A549 (cell line): ENCODE data around the gene EHBP1. TPM values are rescaled to one million over a fixed set of nuclear protein-coding genes. Genes with fewer than 3 reads are reported as not detected.

Experiments
- ATOH8 ChIP-seq: fragments of 250-450 bp; sonication (Bioruptor Pico); IDR thresholded peaks from 2 replicates; pipeline ENCODE4 v1.5.0; 2020; ENCODE audit warnings: low read depth, mild to moderate bottlenecking, moderate library complexity
- BCL3 ChIP-seq: fragments of >200 bp; sonication (Bioruptor Twin); formaldehyde crosslinking; IDR thresholded peaks from 3 replicates; pipeline ENCODE4 v1.6.1; 2016
- CBX8 ChIP-seq: fragments of 200-600 bp; sonication (generic); IDR thresholded peaks from 2 replicates; pipeline ENCODE4 v1.6.1; 2016
- CEBPB ChIP-seq, 2 experiments: fragments of >200 bp in 1 of 2; sonication (Bioruptor Twin) in 1 of 2; formaldehyde crosslinking in 1 of 2; IDR thresholded peaks; 2 replicates each; pipeline ENCODE4 v1.6.1; 2012 to 2016
- CHD2 ChIP-seq: fragments of 150-350 bp; IDR thresholded peaks from 2 replicates; pipeline ENCODE4 v1.6.1; 2014; ENCODE audit warnings: low read length; ENCODE audit not compliant: partially characterized antibody
- CHD4 ChIP-seq: fragments of 200-600 bp; sonication (generic); IDR thresholded peaks from 2 replicates; pipeline ENCODE4 v1.6.1; 2016; ENCODE audit warnings: antibody characterized with exemption, mild to moderate bottlenecking, borderline replicate concordance
- CTCF ChIP-seq: fragments of >200 bp; sonication (Bioruptor Twin); formaldehyde crosslinking; IDR thresholded peaks from 3 replicates; pipeline ENCODE4 v1.5.1; 2016
- EHF ChIP-seq: fragments of 250-450 bp; sonication (Bioruptor Pico); IDR thresholded peaks from 2 replicates; pipeline ENCODE4 v1.5.0; 2020; ENCODE audit warnings: mild to moderate bottlenecking
- EP300 ChIP-seq, 2 experiments: fragments of >200 bp; sonication (Bioruptor Twin); formaldehyde crosslinking; IDR thresholded peaks; 2 replicates in 1 of 2; 3 replicates in 1 of 2; pipeline ENCODE4 v1.6.1; 2016 to 2017
- ESRRA ChIP-seq: fragments of 150-350 bp; IDR thresholded peaks from 2 replicates; pipeline ENCODE4 v1.6.1; 2014; ENCODE audit warnings: mild to moderate bottlenecking, low read length, borderline replicate concordance
- FOSB ChIP-seq: fragments of 250-450 bp; sonication (Bioruptor Pico); IDR thresholded peaks from 2 replicates; pipeline ENCODE4 v1.5.0; 2020; ENCODE audit warnings: mild to moderate bottlenecking, moderate library complexity
- FOSL2 ChIP-seq, 2 experiments: fragments of 450-650 bp in 1 of 2; fragments of >200 bp in 1 of 2; sonication (Bioruptor Twin) in 1 of 2; formaldehyde crosslinking; IDR thresholded peaks; 2 replicates each; pipeline versions ENCODE4 v1.5.0 to v1.6.1; 2016 to 2020; ENCODE audit warnings: mild to moderate bottlenecking in 1 of 2, moderate library complexity in 1 of 2
- GATA3 ChIP-seq: IDR thresholded peaks from 2 replicates; pipeline ENCODE4 v1.6.1; 2012; ENCODE audit warnings: borderline replicate concordance
- HDAC2 ChIP-seq: fragments of 200-600 bp; sonication (generic); IDR thresholded peaks from 2 replicates; pipeline ENCODE4 v1.6.1; 2016
- HES2 ChIP-seq: fragments of >200 bp; sonication (Bioruptor Twin); formaldehyde crosslinking; IDR thresholded peaks from 2 replicates; pipeline ENCODE4 v1.6.1; 2016
- HEYL ChIP-seq: fragments of 250-450 bp; sonication (Bioruptor Pico); IDR thresholded peaks from 2 replicates; pipeline ENCODE4 v1.8.0; 2021; ENCODE audit warnings: mild to moderate bottlenecking, moderate library complexity
- HMGXB4 ChIP-seq: fragments of 250-450 bp; sonication (Bioruptor Pico); IDR thresholded peaks from 2 replicates; pipeline ENCODE4 v1.5.0; 2021; ENCODE audit warnings: mild to moderate bottlenecking, moderate library complexity, borderline replicate concordance
- HOXA7 ChIP-seq: fragments of 250-450 bp; sonication (Bioruptor Pico); IDR thresholded peaks from 2 replicates; pipeline ENCODE4 v1.5.0; 2020; ENCODE audit warnings: mild to moderate bottlenecking, moderate library complexity
- HOXB13 ChIP-seq: fragments of 250-450 bp; sonication (Bioruptor Pico); IDR thresholded peaks from 2 replicates; pipeline ENCODE4 v1.5.0; 2020; ENCODE audit warnings: low read depth, mild to moderate bottlenecking, moderate library complexity
- JUN ChIP-seq, 2 experiments: fragments of >200 bp; sonication (Bioruptor Twin); formaldehyde crosslinking; IDR thresholded peaks; 2 replicates in 1 of 2; 3 replicates in 1 of 2; pipeline ENCODE4 v1.6.1; 2016 to 2017
- JUNB ChIP-seq: fragments of >200 bp; sonication (Bioruptor Twin); formaldehyde crosslinking; IDR thresholded peaks from 2 replicates; pipeline ENCODE4 v1.6.1; 2016
- MAFK ChIP-seq: fragments of 450-650 bp; IDR thresholded peaks from 2 replicates; pipeline ENCODE4 v1.6.1; 2014; ENCODE audit not compliant: partially characterized antibody
- MYC ChIP-seq: IDR thresholded peaks from 2 replicates; pipeline ENCODE4 v1.6.1; 2012; ENCODE audit warnings: mild to moderate bottlenecking, inconsistent platforms, low read length, improper control_type of control experiment, borderline replicate concordance
- NR3C1 ChIP-seq: fragments of >200 bp; sonication (Bioruptor Twin); formaldehyde crosslinking; IDR thresholded peaks from 3 replicates; pipeline ENCODE4 v1.6.1; 2017
- RARB ChIP-seq: fragments of 250-450 bp; sonication (Bioruptor Pico); IDR thresholded peaks from 2 replicates; pipeline ENCODE4 v1.8.0; 2021; ENCODE audit warnings: mild to moderate bottlenecking, moderate library complexity
- REST ChIP-seq: fragments of 200-600 bp; sonication (generic); IDR thresholded peaks from 2 replicates; pipeline ENCODE4 v1.6.1; 2016; ENCODE audit warnings: antibody characterized with exemption, mild to moderate bottlenecking, moderate library complexity
- RNF2 ChIP-seq: fragments of 200-600 bp; sonication (generic); IDR thresholded peaks from 2 replicates; pipeline ENCODE4 v1.6.1; 2016; ENCODE audit warnings: low read depth, mild to moderate bottlenecking, antibody characterized with exemption, moderate library complexity, borderline replicate concordance
- SREBF2 ChIP-seq: fragments of 450-650 bp; IDR thresholded peaks from 2 replicates; pipeline ENCODE4 v1.6.1; 2014; ENCODE audit warnings: mild to moderate bottlenecking, moderate library complexity
- TP53 ChIP-seq: fragments of 250-450 bp; sonication (Bioruptor Pico); IDR thresholded peaks from 2 replicates; pipeline ENCODE4 v1.5.0; 2021; ENCODE audit warnings: mild to moderate bottlenecking, moderate library complexity
- USF2 ChIP-seq: fragments of 450-650 bp; IDR thresholded peaks from 2 replicates; pipeline ENCODE4 v1.6.1; 2014; ENCODE audit warnings: antibody characterized with exemption
- ZC3H11A ChIP-seq: fragments of 450-650 bp; IDR thresholded peaks from 2 replicates; pipeline ENCODE4 v1.6.1; 2014; ENCODE audit warnings: antibody characterized with exemption, mild to moderate bottlenecking
- ZFP36 ChIP-seq: fragments of 450-650 bp; IDR thresholded peaks from 2 replicates; pipeline ENCODE4 v1.6.1; 2014; ENCODE audit warnings: borderline replicate concordance; ENCODE audit not compliant: partially characterized antibody
- ZNF302 ChIP-seq: fragments of 250-450 bp; sonication (Bioruptor Pico); IDR thresholded peaks from 2 replicates; pipeline ENCODE4 v1.9.0; 2021; ENCODE audit warnings: inconsistent platforms, mild to moderate bottlenecking, moderate library complexity
- polyA plus RNA-seq, 4 experiments: library from polyadenylated mRNA; depleted of rRNA in 3 of 4; stranded (reverse); fragments of >200 nt; fragmentation: RNase III in 1 of 4; extraction: RNeasy Plus Mini Kit Qiagen cat#74134 plus additional on column Dnase treatment in 1 of 4; gene quantifications; 2 replicates in 3 of 4; 3 replicates in 1 of 4; pipeline ENCODE4 v1.2.3, GENCODE V29; 2011 to 2017

The EHBP1 gene
- polyA plus RNA-seq, 2 of the 4 experiments (the other 2 are of a cell fraction), result 65.7 to 204 TPM

- TF ChIP-seq ATOH8 (CRISPR knock-in tag), result no peak
- TF ChIP-seq MYC, result no peak
- TF ChIP-seq NR3C1, result no peak
- no peak for TF ChIP-seq CEBPB (IDR thresholded peaks at IDR 0.05)
- no peak for TF ChIP-seq ESRRA
- no peak for TF ChIP-seq ZC3H11A
- TF ChIP-seq HOXB13, result no peak
- no peak for TF ChIP-seq RARB
- no peak for TF ChIP-seq HDAC2
- TF ChIP-seq TP53 (CRISPR knock-in tag), result no peak
- no peak for TF ChIP-seq CHD2
- TF ChIP-seq SREBF2, result no peak
- TF ChIP-seq HEYL, result no peak
- no peak for TF ChIP-seq HES2
- no peak for TF ChIP-seq GATA3
- no peak for TF ChIP-seq EHF
- no peak for TF ChIP-seq CBX8
- TF ChIP-seq FOSB (CRISPR knock-in tag), result no peak
- no peak for TF ChIP-seq CHD4
- no peak for TF ChIP-seq ZFP36
- TF ChIP-seq JUN (IDR thresholded peaks at IDR 0.05), result peak in 1 of 2 experiments; percentile 76; a peak in 3 of 5 replicates
- TF ChIP-seq FOSL2 (IDR thresholded peaks at IDR 0.05), result no peak
- TF ChIP-seq FOSL2 (CRISPR knock-in tag; IDR thresholded peaks at IDR 0.05), result no peak
- TF ChIP-seq HOXA7 (CRISPR knock-in tag), result no peak
- TF ChIP-seq EP300 (IDR thresholded peaks at IDR 0.05), result no peak
- TF ChIP-seq RNF2, result no peak
- no peak for TF ChIP-seq USF2
- TF ChIP-seq MAFK, result no peak
- no peak for TF ChIP-seq CTCF
- no peak for TF ChIP-seq ZNF302 (CRISPR knock-in tag)
- TF ChIP-seq HMGXB4, result no peak
- peak; percentile 51; the same call in 1 of the 3 replicates for TF ChIP-seq BCL3
- TF ChIP-seq REST, result no peak
- TF ChIP-seq JUNB, result no peak
These were observed 345.0 kb downstream of the EHBP1 start, which contains the start of gene OTX1 (continued) for GRCh38 chr2:63050334-63051041.
